ENCODE measurements around the gene C1QTNF5.

Gene C1QTNF5

DNA sequence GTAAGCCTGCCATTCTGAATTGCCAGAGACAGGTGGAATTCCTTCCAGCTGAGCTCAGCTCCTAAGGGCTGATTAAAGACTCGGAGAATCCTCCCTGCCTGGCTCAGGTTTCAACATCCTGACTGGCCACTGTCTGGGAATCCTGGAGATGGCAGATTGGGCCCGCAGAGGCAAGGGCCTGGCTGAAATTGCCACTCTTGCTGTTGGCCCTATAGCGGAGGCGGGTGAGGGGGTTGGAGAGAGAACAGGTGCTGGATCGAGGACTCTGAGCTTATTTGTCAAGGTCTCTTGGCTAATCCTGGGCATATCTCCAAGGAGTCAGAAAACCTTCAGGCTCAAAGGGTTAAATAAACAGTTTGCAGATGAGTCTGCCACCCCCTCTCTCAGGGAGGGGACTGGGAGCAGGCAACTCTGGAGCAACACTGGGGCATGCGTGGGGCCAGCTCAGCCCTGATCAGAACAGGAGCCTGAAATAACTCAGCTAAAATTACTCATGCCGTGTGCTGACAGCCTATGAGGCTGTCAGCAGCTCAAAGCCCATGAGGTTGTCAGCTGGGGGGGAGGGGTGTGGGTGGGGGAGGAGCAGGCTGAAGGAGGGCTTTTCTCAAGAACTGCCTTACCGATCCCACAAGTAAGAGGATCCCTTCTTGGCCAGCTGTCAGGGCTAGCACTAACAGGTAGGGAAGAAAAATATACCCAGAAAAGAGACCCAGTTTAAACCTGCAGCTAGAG, 20.5 kb upstream of the C1QTNF5 start (continued):
- no peak for TF ChIP-seq ZNF501 (tag by site-specific recombination; IDR thresholded peaks at IDR 0.05)
- TF ChIP-seq ZNF19 (tag by site-specific recombination; IDR thresholded peaks at IDR 0.05; ENCODE audit: low read depth): no peak
- TF ChIP-seq, protein P1, sequence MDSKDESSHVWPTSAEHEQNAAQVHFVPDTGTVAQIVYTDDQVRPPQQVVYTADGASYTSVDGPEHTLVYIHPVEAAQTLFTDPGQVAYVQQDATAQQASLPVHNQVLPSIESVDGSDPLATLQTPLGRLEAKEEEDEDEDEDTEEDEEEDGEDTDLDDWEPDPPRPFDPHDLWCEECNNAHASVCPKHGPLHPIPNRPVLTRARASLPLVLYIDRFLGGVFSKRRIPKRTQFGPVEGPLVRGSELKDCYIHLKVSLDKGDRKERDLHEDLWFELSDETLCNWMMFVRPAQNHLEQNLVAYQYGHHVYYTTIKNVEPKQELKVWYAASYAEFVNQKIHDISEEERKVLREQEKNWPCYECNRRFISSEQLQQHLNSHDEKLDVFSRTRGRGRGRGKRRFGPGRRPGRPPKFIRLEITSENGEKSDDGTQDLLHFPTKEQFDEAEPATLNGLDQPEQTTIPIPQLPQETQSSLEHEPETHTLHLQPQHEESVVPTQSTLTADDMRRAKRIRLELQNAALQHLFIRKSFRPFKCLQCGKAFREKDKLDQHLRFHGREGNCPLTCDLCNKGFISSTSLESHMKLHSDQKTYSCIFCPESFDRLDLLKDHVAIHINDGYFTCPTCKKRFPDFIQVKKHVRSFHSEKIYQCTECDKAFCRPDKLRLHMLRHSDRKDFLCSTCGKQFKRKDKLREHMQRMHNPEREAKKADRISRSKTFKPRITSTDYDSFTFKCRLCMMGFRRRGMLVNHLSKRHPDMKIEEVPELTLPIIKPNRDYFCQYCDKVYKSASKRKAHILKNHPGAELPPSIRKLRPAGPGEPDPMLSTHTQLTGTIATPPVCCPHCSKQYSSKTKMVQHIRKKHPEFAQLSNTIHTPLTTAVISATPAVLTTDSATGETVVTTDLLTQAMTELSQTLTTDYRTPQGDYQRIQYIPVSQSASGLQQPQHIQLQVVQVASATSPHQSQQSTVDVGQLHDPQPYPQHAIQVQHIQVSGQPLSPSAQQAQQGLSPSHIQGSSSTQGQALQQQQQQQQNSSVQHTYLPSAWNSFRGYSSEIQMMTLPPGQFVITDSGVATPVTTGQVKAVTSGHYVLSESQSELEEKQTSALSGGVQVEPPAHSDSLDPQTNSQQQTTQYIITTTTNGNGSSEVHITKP (tag by site-specific recombination; IDR thresholded peaks at IDR 0.05): peak; percentile 39
- peak; percentile 41; the same call in 1 of the 2 replicates for TF ChIP-seq SP2 (tag by site-specific recombination; IDR thresholded peaks at IDR 0.05)
- peak; percentile 31; the same call in 1 of the 2 replicates for TF ChIP-seq KLF8 (tag by site-specific recombination; IDR thresholded peaks at IDR 0.05)
- 0 out of 2 replicates have a peak, but pooled peaks have one; percentile 46 for TF ChIP-seq ZNF10 (tag by site-specific recombination; IDR thresholded peaks at IDR 0.05)
- no peak for TF ChIP-seq ZNF621 (tag by site-specific recombination; IDR thresholded peaks at IDR 0.05)
- no peak for TF ChIP-seq ZNF596 (tag by site-specific recombination; IDR thresholded peaks at IDR 0.05)
- no peak for TF ChIP-seq ZBTB20 (tag by site-specific recombination; IDR thresholded peaks at IDR 0.05)
- TF ChIP-seq ZNF341 (tag by site-specific recombination; IDR thresholded peaks at IDR 0.05; ENCODE audit: low read depth): peak; percentile 40; the same call in 1 of the 2 replicates
- no peak for TF ChIP-seq ZFP41 (tag by site-specific recombination; IDR thresholded peaks at IDR 0.05; ENCODE audit: borderline replicate concordance)
- peak; percentile 98 for TF ChIP-seq ZBTB17 (tag by site-specific recombination; IDR thresholded peaks at IDR 0.05)
- no peak for TF ChIP-seq ZNF548 (tag by site-specific recombination; IDR thresholded peaks at IDR 0.05)
- TF ChIP-seq, protein P2, sequence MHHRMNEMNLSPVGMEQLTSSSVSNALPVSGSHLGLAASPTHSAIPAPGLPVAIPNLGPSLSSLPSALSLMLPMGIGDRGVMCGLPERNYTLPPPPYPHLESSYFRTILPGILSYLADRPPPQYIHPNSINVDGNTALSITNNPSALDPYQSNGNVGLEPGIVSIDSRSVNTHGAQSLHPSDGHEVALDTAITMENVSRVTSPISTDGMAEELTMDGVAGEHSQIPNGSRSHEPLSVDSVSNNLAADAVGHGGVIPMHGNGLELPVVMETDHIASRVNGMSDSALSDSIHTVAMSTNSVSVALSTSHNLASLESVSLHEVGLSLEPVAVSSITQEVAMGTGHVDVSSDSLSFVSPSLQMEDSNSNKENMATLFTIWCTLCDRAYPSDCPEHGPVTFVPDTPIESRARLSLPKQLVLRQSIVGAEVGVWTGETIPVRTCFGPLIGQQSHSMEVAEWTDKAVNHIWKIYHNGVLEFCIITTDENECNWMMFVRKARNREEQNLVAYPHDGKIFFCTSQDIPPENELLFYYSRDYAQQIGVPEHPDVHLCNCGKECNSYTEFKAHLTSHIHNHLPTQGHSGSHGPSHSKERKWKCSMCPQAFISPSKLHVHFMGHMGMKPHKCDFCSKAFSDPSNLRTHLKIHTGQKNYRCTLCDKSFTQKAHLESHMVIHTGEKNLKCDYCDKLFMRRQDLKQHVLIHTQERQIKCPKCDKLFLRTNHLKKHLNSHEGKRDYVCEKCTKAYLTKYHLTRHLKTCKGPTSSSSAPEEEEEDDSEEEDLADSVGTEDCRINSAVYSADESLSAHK (tag by site-specific recombination; IDR thresholded peaks at IDR 0.05): no peak
- TF ChIP-seq, protein P3, sequence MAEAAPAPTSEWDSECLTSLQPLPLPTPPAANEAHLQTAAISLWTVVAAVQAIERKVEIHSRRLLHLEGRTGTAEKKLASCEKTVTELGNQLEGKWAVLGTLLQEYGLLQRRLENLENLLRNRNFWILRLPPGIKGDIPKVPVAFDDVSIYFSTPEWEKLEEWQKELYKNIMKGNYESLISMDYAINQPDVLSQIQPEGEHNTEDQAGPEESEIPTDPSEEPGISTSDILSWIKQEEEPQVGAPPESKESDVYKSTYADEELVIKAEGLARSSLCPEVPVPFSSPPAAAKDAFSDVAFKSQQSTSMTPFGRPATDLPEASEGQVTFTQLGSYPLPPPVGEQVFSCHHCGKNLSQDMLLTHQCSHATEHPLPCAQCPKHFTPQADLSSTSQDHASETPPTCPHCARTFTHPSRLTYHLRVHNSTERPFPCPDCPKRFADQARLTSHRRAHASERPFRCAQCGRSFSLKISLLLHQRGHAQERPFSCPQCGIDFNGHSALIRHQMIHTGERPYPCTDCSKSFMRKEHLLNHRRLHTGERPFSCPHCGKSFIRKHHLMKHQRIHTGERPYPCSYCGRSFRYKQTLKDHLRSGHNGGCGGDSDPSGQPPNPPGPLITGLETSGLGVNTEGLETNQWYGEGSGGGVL (tag by site-specific recombination; IDR thresholded peaks at IDR 0.05): peak; percentile 76
- peak; percentile 69 for TF ChIP-seq SP7 (tag by site-specific recombination; IDR thresholded peaks at IDR 0.05)
- TF ChIP-seq, protein P4, sequence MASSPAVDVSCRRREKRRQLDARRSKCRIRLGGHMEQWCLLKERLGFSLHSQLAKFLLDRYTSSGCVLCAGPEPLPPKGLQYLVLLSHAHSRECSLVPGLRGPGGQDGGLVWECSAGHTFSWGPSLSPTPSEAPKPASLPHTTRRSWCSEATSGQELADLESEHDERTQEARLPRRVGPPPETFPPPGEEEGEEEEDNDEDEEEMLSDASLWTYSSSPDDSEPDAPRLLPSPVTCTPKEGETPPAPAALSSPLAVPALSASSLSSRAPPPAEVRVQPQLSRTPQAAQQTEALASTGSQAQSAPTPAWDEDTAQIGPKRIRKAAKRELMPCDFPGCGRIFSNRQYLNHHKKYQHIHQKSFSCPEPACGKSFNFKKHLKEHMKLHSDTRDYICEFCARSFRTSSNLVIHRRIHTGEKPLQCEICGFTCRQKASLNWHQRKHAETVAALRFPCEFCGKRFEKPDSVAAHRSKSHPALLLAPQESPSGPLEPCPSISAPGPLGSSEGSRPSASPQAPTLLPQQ (tag by site-specific recombination; IDR thresholded peaks at IDR 0.05): peak; percentile 76; the same call in 1 of the 2 replicates
- TF ChIP-seq ZNF433 (tag by site-specific recombination; IDR thresholded peaks at IDR 0.05; ENCODE audit: low read depth): no peak
- no peak for TF ChIP-seq ZNF670 (tag by site-specific recombination; IDR thresholded peaks at IDR 0.05; ENCODE audit: low read depth)
- TF ChIP-seq ZNF664 (tag by site-specific recombination; IDR thresholded peaks at IDR 0.05): no peak
- peak; percentile 86 for TF ChIP-seq ZNF335 (tag by site-specific recombination; conservative IDR thresholded peaks at IDR 0.05)
- TF ChIP-seq, protein P5, sequence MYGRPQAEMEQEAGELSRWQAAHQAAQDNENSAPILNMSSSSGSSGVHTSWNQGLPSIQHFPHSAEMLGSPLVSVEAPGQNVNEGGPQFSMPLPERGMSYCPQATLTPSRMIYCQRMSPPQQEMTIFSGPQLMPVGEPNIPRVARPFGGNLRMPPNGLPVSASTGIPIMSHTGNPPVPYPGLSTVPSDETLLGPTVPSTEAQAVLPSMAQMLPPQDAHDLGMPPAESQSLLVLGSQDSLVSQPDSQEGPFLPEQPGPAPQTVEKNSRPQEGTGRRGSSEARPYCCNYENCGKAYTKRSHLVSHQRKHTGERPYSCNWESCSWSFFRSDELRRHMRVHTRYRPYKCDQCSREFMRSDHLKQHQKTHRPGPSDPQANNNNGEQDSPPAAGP (tag by site-specific recombination; IDR thresholded peaks at IDR 0.05): peak; percentile 54
- 0 out of 2 replicates have a peak, but pooled peaks have one; percentile 38 for TF ChIP-seq ZEB2 (tag by site-specific recombination; IDR thresholded peaks at IDR 0.05)
- TF ChIP-seq ZNF549 (tag by site-specific recombination; IDR thresholded peaks at IDR 0.05): no peak
- TF ChIP-seq ZNF324 (tag by site-specific recombination; IDR thresholded peaks at IDR 0.05): no peak
- TF ChIP-seq ZNF530 (tag by site-specific recombination; IDR thresholded peaks at IDR 0.05; ENCODE audit: low read depth): no peak
- 0 out of 2 replicates have a peak, but pooled peaks have one; percentile 33 for TF ChIP-seq ZNF660 (tag by site-specific recombination; IDR thresholded peaks at IDR 0.05)
- TF ChIP-seq SCRT1 (tag by site-specific recombination; IDR thresholded peaks at IDR 0.05; ENCODE audit: borderline replicate concordance): no peak
- peak; percentile 41; the same call in 1 of the 2 replicates for TF ChIP-seq SCRT2 (tag by site-specific recombination; IDR thresholded peaks at IDR 0.05)
